NCI-H345 (cell line): ENCODE data around the gene SORL1.

Source experiments
- DNase-seq: peaks from one replicate; lab custom pipeline; 2025; lab: John Stamatoyannopoulos, UW

The SORL1 gene

DNA sequence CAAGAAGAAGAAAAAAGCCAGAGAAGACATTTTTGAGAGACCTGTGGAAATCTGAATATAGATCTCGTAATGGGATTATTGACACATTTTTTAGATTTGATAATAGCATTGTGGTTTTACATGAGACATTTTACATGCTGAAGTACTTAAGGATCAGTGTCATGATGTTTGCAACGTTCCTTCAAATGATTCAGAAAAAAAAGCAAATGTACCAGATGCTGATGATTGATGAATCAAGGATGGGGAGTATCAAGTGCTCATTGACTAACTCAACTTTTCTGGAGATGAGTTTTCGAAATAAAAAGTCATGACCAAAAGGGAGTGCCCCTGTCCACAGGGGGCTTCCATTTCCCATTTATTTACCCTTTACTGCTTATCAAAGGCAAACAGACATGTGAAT lies 207.7 kb downstream of the SORL1 start:
- DNase-seq, result no peak

DNA sequence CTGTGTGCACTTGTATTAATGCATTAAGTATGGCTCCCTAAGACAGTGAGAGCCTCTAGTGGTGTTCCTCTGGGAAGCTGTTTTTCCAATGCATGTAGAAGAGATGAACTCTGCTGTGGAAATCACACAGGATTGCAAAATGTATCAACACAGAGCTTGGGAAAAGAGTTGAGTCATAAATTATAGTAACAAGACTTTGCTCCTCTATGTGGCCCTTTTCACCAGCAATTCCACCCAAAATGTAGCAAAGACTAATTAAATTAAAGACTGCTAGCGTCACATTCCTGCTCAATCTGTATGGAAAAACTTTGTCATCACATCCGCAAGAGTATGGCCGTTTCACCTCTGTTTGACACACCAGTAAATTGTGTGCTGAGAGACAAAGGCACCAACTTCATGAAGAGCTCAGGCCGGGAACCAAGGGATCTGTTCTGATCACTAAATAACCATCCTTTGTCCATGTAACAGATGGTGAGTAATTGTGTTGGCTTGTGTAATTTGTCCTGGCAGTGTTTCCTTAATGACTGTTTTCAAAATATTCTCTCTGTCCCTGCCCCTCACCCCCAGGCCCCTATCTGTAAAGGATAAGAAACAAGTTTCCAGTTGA lies 209.9 kb downstream of the SORL1 start:
- DNase-seq, result no peak

DNA sequence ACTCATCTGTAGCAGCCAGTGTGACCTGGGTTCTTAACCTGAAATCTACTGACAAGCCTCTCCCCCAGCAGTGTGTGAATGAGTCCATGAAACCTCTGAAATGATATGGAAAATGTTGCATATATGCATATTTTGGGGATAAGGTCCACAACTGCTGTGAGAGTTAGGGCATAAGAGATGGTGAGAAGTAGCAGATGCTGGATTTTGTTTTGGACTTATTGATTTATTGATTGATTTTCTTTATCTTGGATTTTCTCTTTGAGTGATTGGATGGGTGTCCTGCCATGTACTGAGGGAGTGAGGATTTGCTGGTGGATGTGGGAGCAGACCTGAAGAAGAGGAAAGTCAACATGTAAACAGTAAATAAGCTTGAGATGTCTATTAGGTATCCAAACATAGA lies 212.0 kb downstream of the SORL1 start:
- DNase-seq, result no peak

DNA sequence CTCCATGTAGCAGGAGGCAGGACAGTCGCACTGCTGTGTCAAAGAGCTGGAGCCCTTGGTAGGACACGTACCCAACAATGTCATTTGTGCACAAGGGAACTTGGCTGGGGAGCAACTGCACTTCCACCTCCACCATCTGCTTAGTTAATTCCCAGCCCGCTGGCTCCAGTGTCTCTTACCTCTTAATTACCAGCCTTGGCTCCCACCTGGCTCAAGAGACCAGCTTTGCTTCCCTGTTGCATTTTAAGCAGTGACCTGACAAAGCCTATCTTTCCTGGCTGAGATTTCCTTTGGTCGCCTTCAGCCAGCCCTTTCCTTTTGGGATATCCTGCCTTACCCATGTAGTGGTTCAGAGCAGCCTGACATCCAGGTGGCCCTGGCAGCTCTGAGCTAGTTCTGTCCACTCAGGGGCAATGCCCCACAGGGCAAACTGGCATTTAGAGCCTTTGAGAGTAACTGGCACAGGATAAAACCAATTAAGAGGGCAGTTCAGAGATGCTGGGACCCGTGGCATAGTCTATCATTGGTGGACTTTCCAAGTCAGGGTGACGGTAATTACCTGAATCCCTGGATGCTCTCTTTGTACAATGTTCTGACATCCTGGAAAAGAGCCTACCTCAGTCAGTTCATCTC lies 213.2 kb downstream of the SORL1 start:
- DNase-seq, result no peak

DNA sequence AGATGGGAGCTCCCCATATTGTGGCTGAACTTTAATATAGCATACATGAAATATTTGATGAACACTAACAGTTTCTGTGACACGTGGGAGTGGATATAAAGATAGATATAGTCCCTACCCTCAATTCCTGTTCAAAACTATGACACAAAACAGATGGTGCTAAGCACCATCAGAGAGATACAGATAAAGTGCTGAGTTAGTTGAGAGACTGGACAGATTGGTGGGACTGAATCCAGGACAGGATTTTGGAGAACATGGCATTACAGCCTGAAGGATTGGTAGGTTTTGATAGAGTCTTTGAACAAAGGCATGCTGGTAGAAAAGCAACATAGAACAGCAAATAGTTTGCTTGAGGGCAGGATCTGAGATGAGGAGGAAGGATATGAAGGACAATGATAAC lies 215.7 kb downstream of the SORL1 start:
- no peak for DNase-seq

DNA sequence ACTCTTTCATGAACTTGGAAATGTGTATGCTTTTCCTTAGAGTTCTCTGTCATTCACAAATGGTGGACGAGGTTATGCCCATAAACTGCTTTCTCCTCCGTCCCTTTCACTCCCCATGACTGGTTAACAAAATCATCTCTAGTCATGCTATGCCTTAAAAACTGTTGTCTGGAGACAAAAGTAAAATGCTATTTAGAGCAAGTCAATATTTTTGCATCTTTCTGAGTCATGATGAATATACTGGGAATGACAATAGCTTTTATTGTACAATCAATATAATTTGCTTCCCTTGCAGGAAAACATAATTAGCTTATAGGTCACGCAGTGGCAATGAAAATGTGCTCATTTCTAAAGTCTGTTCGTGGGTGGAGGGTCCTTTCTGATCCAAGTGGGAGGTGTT lies 217.3 kb downstream of the SORL1 start:
- DNase-seq, result no peak

DNA sequence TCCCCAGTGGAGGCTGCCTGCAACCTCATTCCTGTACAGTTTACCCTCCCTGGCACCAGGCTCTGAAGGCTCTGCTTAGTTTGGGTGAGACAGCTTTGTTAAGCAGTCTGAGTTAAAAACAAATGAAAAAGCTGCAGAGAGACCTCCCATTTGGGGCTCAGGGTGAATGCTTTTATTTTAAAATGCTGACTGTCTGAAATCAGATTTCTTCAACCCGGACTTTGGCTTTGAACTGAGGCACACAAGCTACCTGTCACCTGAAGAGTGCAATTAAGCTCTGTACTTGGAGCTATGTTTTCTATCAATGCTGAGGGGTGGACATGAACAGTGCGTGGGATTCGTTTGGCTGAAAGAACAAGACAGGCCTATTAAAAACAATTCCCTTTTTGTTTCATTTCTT lies 218.2 kb downstream of the SORL1 start:
- DNase-seq, result no peak

DNA sequence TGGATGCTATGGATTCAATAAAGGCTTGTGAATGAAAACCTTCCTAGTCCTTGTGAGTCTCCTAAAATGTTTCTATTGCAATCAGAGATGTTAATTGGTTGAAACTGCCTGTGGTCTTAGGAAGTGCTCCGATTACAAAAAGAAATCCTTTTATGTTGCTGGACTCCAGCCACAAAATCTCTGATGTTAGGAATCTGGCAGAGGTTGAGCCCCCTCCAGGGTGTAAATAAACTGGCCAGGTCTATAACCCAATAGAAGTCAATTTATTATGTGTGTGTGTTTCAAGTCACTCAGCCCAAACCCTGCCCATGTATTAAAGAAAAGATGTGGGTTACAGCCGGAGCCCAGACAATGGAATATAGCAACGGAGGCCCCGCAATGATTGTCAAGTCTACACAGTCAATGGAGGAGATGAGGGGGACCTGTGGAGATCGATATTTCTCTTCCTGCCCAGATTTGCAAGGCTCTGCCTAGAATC lies 218.7 kb downstream of the SORL1 start:
- no peak for DNase-seq

DNA sequence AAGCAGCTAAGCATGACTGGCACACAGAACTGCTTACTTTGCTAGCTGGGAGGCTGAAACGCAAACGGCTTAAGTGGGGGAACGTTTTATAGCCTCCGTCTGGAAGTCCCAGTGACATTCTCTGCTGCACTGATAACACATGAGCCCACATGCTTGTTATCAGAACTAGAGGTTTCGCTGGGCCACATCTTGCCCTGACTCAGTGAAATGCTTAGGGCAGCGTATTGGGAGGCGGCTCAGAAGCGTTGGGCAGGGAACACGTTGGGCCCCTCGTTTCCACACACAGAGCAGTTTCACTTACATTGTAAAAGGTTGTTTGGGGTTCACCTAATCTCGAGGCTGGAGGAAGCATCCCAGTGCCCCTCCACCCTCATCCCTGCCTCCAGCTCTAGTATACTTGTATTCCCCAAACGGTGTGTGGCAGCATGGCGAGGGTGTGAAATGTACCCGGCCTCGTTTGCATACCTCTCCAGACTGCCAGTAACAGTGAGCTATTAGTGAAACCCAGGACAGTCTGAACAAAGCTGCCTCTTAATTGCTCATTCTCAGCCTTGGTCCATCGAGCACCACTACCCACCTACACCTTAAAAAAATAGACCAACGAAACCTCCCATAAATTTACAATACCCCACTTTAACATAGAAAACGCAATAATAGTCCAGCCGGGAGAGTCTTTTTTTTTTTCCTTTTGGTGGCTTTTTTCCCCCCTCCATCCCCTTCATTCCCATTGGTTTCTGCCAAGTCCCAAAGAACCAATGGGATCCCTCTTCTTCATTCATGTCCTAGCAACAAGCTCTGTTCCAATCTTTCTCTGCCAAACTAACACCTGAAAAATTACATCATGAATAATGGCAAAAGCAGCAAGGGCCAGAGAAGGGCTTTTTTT lies 219.4 kb downstream of the SORL1 start:
- DNase-seq, result no peak

DNA sequence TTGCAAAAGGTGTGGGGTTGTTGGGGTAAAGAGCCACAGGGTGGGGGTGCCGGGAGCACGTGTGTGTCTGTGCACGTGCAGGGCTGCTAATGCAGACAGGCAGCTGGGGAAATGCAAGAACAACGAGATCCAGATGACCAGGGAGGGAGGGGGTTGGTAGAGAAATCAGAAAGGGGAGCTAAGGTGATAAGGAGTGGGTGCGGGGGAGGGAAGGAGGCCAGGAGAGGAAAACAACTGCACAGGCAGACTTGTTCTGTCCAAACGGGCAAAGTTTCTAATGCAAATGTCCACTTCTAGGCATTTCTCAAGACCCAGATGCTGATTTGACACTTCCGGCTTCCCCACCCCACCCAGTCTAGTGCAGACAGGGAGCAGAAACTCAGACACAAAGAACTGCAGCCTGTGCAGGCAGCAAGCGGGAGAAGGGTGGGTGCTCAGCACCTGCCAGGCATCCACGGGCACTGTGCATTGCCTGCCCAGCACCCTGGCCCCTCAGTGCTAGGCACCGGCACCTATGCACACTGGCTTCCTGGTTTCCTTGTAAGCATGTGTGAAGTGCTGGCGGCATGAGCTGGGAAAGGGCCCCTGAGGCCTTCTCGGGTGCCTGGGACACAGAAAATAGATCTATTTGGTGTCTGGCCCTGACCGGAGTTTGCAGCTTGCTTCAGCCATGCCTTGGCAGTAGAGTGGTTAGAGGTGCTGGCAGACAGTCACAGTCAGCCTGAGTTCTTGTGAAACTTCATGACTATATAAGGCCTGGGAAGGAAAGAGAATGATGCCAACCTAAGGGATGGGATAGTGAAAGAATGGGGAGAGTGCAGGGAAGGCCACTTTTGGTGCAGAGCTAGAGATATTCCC lies 220.7 kb downstream of the SORL1 start:
- no peak for DNase-seq

DNA sequence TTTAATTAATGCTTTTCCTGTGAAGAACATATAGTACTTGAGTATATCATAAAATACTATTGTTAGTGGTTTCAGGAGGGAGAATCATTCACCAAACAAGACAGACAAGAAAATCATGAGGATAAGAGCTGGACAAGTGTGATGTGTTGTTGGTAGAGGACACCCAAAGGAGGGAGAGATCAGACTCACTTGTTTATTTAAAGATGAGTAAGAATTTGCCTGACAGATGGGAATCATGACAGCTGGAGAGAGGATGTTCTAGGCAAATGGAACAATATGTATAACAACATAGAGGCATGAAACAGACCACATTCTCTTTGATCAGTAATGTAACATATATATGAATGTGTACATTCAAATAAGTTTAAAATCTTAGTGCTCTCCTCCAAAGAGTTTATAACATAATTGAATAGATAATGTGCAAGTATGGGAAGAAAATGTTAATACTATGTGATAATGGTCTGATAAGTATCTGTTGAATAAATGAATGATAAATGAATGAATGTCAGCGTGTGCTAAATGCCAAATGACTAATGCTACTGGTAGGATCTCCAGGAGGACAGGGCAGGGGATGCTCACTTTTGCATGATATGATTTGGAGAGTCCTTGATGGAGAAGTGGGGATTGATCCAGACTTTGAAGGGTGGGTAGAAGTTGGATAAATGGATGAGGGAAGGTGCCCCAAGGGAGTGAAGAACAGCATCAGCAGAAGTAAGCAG lies 229.6 kb downstream of the SORL1 start:
- DNase-seq, result no peak
